LHCN-M2 (cell line): ENCODE measurements around the gene SH3RF2. TPM values are rescaled to one million over a fixed set of nuclear protein-coding genes. Genes with fewer than 3 reads are reported as not detected.
"Not testable (repeated sequence)": the region's sequence is repeated elsewhere in the genome, so short reads cannot be mapped to it uniquely, and the experiment has no call there.

ENCODE experiments used
- DNase-seq: peaks from one replicate; pipeline ENCODE4 v3.0.0-alpha.2; 2012; ENCODE audit warnings: low read depth
- total RNA-seq: library from RNA; depleted of rRNA; stranded (reverse); fragments of >200 nt; gene quantifications from 2 replicates; pipeline ENCODE4 v1.2.3, GENCODE V29; 2014

The SH3RF2 gene
- total RNA-seq, 1 experiment from 2014 or later = 1.9 TPM

DNA sequence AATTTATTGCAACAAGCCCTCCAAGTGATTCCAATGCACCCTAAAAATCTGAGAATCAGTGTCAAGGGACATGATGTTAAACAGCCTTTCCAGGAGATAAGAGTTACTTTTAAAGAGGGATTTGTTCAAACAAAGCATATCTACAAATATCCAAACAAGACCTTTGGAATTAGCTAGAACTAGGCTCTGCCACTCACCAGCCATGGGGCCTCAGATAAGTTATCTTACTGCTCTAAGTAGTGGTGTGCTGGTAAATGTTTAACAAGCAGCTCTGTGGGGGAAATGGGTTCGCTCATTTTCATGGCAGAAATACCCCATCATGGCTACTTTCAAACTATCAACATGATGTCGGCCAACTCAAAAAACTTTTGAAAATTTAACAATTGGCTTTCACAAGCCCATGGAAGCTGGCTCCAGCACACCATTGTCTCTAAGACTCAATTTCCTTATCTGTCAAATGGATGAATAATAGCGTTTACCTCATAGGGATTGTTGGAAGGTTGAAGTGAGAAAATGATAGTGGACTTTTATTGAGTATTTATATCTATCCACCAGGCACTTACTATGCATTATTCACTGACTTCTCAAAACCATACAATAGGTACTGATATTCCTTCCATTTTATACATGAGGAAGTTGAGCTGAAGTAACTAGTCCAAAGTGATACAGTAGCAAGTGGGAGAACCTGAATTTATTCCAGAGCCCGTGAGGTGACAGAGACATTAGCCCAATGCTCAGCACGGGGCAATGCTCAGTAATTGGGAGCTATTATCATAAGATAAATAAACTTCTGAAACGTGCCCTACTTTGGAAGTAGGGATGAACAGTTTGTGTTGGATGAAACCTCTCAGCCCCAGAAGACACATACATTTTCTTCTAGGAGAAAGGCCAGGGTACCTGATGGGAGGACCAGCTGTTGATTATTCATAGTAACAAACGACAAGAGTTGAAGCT, 43.2 kb downstream of the SH3RF2 start:
- no peak for DNase-seq

DNA sequence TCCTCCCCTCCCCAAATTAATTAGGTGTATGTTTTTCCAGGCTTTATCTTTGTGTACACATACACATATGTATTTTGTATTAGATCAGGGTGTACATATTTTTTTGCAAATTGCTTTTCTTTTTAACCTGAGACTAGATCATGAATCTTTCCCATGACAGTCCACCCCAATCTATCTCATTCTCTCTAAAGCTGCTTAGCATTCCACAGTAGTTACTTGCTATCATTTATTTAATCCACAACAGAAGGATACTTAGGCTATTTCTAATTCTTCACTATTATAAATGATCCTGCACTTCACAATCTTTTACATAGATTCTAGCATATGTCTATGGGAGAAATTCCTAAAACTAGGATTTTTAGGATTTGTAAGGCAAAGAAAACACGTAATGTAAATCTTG, 43.9 kb downstream of the SH3RF2 start:
- no peak for DNase-seq

DNA sequence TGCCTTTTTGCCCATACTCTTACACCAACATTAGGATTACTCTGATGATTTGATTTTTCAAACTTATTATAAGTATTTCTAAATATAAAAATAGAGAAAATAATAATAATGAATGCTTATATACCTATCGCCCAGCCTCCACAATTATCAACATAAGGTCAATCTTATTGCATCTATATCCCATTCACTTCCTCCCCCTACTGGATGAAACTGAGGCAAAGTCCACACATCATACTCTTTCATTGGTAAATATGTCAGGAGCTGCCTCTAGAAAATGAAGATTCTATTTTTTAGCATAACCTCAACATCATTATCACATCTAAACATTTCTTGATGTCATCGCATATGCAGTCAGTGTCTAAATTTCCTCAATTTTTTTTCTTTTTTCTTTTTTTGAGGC, 44.3 kb downstream of the SH3RF2 start:
- DNase-seq = no peak

DNA sequence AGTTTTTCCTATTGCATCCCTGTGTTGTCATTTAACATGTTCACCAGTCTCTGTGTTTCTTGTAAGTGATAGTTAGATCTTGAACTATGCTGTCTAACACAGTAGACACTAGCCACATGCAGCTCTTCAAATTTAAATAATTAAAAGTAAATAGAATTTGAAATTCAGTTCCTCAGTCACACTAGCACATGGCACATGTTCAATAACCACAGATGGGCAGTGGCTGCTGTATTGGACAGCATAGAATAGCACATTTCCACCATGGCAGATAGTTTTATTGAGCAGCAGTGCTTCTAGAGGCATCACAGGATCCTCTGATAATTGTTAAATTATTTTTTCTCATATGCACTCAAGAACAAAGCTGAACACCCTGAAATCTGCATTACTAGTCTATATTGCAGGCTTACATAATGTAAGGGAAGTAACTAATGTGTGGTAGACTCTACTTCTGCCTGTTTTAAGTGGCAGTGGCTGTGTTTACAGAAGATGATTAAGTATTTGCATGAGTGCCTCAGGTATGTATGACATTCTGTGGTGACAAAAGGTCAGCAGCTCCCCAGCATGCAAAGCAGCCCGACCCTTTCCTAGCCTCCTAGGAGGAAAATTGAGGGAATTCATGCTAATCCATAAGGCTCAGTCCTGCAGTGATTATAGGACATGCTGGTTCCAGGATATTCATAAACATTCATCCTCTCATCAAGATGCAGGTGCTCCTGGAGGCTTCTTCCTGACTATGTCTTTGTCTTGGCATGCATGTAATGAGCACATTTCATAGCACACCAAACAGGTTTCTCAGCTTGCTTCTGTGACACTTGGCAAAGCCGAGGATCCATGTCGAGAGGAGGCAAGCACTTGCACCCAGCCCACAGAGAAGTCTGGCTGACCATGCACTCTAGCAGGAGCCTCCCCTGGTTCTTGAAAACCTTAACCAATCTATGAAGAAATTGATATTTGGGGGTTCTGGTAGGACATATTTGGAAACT, 45.5 kb downstream of the SH3RF2 start:
- no peak for DNase-seq

DNA sequence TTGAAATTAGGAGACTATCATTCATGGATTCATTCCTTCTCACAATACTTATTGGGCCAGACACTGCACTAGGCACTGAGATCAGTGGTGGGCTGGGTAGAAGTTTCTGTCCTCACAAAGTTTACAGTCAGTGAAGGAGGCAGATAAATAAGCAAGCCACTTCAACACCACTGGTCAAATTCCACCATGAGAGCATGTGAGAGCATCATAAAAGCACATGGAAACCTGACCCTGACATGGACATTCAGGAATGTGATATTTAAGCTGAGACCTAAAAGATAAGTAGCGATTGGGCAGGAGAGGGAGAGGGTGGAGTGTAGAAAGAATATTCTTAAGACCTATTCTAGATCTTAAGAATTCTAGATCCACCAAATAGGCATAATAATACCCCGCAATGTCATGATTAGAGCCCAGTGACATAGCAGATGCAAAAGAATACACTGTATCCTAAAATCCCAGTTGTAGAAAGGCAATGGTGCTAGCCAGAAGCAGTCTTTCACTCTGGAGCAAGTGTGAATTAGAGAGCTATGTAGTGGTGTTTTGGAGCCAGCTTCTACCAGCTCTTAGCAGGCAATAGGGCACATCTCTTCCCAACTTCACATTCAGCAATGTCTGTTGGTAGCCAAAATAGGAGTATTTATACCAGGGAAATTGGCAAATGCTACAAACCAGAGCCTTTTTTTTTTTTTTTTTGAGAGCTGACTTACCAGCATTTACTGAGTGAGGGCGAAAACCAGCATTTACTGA, 46.4 kb downstream of the SH3RF2 start:
- DNase-seq = no peak

DNA sequence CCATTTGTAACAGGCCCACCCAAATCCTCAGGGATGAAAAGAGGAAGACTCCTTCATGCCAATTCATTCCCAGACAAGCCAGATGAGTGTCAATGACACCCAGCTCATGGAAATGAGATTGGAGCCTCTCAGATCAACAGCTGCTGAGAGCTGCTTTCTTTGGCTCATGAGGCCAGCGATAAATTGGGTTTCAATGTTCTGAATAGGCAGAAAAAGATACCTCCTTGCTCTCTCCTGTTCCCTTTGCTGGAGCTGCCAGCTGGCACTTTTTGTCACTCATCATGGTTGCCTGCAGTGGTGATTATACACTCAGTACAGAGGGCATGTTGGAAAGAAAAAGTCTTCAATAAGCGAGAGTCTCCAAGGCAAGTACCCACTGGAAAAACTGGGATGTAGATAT, 47.1 kb downstream of the SH3RF2 start:
- DNase-seq = peak; percentile 73

DNA sequence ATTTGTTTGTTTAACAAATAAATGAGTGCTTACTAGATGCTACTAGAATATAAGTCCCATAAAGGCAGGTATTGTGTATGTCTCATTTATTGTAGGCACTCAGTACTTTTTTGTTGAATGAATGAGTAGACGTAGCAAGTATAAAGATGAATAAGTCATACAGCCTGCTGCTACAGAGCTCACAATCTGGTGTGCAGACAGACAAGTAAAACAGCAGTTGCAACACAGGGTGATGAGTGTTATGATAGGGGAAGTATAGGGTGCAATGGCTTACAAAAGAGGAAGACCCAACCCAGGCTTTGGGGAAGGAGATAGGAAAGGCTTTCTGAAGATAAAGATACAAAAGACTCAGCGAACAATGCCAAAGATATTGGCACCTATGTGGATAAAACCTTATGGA, 47.7 kb downstream of the SH3RF2 start:
- no peak for DNase-seq

DNA sequence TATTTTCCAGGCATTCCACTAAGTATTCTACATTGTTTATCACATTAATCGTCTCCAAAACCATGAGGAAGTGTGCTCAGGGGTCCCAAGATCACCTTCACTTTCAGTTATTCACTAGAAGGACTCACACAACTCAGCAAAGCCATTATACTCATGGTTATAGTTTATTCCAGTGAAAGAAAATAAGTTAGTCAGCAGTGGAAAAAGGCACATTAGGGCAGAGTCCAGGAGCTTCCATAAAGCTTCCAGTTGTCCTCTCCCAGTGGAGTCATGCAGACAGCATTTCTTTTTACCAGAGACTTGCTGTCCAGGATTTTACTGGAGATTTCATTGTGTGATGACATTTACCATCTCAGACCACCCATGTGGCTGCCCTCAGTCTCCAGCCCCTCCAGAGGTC, 51.5 kb downstream of the SH3RF2 start:
- DNase-seq = no peak

DNA sequence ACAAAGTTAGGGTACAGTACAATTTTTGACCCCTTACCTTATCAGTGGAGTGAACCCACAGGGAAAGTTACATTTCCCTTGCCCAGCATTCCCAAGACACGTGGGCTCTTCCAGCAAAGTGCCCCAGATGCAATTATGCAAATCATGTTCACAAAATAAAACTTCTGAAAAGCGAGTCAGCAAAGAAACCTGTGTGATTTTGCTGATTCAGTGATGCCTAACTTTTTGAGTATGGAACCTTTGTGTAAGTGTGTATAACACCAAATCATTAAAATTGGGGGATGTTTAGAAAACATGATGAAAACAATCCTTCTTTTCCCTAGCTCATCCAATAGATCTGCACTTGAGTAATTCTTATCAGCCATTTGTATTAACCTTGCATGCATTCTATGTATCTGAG, 52.6 kb downstream of the SH3RF2 start:
- no peak for DNase-seq

DNA sequence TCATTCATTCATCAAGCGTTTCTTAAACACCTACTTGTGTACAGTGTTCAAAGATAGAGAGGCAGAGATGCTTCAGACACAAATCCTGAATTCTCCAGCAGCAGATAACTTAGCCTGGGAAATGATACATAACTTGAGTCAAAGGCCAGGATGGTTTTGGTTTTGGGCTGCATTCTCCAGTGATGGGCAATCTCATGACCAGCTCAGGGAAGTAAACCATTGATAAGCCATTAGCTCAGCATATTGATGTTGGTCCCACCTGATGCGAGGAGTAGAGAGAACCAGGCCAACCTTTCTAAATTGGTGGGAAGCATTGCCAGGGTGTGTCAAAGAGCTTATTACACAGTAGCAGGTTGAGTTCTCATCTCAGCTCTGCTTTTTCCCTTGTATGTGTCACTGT, 53.0 kb downstream of the SH3RF2 start:
- no peak for DNase-seq

DNA sequence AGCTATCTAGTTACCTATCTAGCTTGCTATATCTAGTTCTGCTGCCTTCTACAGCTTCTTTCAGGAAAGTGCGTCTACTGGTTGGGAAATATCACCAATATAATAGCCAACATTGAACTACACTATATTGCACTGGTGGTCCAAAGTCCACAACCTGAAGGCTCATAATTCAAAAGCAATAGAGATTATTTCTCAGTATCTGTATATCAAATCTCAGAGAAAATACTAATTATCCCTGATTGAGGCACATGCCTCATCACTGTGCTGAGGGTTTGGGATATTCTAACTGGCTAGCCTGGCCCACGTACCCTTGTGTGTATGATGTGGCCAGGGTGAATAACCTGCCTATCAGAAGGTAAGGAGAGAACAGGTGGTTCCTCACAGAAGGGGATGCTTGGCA, 53.8 kb downstream of the SH3RF2 start:
- DNase-seq = no peak

DNA sequence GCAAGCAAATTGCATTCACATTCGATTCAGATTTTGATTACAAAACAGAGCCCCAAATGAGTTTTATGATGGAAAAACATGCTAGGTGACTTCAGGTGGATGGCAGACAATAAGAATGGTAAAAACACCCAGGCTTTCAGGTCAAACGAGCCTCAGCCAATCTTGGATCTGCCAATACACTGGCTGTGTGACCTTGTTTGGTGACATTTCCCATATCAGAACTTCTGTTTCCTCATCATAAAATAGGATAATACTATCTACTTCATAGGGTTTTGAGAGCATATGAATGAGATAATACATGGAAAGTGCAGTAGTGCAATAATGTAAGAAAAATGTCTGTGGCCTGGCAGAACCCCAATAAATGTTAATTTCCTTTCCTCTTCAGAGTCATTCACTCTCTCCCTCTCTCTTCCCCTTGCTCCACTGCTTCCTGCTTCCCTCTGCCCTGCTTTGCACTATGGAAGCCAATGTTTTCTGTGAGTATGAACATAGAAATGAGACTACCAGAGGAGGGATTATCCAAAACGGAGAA, 54.7 kb downstream of the SH3RF2 start:
- peak; percentile 24 for DNase-seq

DNA sequence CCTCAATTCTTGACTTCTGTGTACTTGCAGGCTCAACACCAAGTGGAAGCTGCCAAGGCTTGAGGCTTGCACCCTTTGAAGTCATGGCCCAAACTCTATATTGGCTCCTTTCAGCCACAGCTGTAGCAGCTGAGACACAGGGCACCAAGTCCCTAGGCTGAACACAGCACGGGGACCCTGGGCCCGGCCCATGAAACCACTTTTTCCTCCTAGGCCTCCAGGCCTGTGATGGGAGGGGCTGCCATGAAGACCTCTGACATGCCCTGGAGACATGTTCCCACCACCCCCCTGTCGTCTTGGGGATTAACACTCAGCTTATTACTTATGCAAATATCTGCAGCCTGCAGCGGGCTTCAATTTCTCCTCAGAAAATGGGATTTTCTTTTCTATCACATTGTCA, 57.2 kb downstream of the SH3RF2 start:
- DNase-seq = not testable (repeated sequence)

DNA sequence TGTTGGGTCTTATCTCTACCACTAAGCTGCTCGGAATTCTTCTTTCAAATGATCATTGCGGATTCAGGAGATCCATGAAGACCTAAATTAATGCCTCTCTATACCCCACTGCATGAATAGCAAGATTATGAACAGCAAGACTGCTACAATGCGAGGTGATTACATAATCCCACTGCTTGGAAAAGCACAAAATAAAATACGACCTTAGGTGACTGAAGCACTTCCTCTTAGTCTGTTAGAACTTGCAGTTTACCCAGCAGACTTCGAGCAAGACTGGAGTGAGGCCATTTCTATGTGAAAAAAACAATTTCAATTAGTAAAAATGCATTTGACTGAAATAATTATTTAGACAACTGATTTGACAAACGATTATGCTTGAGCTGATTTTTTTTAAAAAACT, 59.8 kb downstream of the SH3RF2 start:
- DNase-seq = no peak

DNA sequence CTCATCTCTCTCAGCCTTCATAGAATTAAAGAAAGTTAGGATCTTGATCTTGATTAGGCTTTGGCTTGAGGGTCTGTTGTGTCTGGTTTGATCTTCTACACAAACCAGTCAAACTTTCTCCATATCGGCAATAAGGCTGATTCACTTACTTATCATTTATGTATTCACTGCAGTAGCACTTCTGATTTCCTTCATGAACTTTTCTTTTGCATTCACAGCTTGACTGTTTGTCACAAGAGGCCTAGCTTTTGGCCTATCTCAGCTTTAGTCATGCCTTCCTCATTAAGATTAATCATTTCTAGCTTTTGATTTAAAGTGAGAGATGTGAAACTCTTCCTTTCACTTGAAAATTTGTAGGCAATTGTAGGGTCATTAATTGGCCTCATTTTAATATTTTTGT, 62.8 kb downstream of the SH3RF2 start:
- no peak for DNase-seq

DNA sequence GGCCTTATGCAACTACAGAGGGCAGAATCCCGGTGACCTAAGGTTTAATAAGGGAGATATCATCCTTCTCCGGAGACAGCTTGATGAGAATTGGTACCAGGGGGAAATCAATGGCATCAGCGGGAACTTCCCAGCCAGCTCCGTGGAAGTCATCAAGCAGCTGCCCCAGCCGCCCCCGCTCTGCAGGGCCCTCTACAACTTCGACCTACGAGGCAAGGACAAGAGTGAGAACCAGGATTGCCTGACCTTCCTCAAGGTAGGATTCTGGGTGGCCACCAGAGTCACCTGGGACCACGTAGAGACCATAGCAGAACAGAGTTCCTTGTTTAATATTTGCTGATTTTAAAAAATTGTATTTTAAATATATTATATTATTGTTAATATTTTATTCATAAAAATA, 63.7 kb downstream of the SH3RF2 start:
- no peak for DNase-seq

DNA sequence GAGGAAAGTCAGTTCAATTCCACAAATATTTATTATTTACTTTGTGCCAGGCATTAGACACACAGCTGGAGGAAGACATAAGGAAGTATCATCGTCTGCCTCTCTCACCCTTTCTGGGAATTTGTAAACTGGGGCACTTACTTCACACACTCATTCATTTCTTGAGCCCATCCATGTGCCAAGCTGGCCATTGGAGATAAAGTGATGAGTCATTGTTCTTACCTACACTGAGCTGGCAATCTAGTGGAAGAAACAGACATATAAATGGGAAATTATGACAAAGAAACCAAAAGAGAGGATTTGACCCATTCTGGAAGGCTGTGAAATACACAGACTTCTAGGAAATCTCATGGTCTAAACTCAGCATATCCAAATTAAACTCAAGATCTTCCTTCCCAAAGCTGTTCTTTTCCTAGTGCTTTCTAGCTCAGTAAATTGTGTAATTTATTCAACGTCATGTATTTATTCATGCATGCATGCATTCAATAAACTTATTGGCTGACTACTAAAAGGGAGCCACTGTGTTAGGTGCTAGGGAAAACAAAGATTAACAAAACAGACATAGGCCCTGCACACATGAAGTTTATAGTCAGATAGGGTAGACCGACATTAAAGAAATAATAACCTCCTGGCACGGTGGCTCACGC, 65.3 kb downstream of the SH3RF2 start:
- no peak for DNase-seq

DNA sequence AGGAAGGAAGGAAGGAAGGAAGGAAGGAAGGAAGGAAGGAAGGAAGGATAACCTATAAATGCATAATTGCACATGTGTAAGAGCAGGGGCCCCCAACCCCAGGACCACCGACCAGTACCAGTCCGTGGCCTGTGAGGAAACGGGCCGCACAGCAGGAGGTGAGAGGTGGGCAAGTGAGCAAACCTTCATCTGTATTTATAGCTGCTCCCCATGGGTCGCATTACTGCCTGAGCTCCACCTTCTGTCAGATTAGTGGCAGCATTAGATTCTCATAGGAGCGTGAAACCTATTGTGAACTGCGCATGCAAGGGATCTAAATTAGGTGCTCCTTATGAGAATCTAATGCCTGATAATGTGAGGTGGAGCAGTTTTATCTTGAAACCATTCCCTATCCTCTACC, 66.1 kb downstream of the SH3RF2 start:
- DNase-seq = no peak

DNA sequence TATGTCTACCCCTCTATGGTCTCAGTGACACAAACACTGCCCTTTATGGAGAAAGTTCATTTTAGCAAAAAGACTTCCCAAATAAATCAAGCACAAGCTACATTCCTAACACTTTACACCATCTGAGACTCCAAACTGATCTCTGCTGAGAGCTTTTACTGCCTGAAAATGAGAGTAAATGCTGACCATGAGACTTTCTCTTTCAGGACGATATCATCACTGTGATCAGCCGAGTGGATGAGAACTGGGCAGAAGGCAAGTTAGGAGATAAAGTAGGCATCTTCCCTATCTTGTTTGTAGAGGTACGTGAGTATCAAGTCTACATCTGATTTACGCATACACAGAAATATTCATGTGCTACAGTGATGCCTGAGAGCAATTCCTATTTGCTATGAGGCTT, 67.5 kb downstream of the SH3RF2 start:
- no peak for DNase-seq

DNA sequence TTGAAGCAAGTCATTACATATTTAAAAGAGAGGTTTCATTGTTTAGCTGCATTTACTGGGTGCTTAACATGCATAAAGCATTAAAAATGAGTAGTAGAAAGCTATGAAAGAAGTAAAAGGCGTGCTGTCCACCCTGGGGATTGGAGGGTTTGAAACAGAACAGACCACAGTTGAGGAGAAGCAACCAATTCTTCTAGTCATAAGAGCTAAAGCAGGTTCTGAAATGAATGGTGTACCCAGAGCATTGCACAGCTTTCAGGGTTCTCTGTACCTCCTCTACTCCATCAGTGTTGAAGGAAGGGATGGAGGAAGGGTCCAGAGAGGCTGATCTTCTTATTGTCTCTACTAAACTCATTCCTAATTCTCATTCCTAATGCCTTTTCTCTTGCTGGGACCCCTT, 68.9 kb downstream of the SH3RF2 start:
- no peak for DNase-seq

DNA sequence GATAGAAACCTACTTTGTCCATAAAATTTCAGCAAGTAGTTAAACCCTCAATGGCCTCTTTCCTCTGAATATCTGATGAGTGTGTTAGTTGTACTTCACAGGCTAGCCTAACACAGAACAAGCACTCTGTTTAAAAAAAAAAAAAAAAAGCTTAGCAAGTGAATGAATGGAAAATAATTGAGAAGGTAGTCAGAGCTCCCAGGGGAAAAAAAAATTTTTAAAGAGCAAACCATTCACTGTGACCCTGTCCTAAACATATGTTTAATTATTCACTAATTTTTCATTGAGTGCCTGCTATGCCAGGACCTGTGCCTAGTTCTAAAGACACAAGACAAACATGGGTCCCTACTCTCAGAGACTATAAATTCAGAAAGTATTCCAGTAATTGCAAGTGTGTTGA, 69.3 kb downstream of the SH3RF2 start:
- DNase-seq = peak; percentile 26
